ENCODE measurements around the gene NALCN.

GRCh38 chr13:101455863-101456262 is 39.6 kb upstream of the NALCN start:
- TF ChIP-seq CTCF (IDR thresholded peaks at IDR 0.05) (no peak), POLR2A (IDR thresholded peaks at IDR 0.05) (no peak)

Data from uterus (tissue), 2 donors.